Peyer's patch (tissue), 4 donors: ENCODE data around the gene RPL7A.

ENCODE experiments used
- CTCF ChIP-seq, 6 experiments: fragments of 450-650 bp in 4 of 6; fragments of 200-600 bp in 2 of 6; sonication (generic) in 1 of 6; IDR thresholded peaks; one replicate each; pipeline ENCODE4 v1.5.1; 2017 to 2019; ENCODE audit warnings: antibody characterized with exemption in 6 of 6, mild to moderate bottlenecking in 3 of 6, moderate library complexity in 1 of 6
- POLR2A ChIP-seq, 2 donors: fragments of 450-650 bp; IDR thresholded peaks; one replicate each; pipeline ENCODE4 v1.5.1; 2017; ENCODE audit warnings: antibody characterized with exemption in 2 of 2, mild to moderate bottlenecking in 2 of 2, moderate library complexity in 2 of 2

DNA sequence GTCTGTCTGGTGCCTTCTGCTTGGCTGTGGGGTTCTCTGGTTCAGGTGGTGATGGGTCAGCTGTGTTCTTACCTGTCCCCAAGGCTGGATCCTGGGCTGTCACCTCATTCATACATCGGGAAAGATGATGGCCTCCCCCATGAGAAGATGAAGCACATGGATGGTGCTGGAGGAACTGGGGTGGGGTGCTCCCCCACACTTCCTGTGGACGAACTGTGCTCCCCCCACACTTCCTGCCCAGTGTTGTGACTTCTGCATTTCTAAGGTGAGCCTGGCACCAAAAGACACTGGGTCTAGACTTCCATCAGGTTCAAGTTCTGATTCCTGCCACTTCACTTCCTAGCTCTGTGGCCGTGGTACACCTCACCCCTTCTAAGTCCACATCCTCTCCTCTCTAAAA, 7.8 kb upstream of the RPL7A start:
- TF ChIP-seq CTCF (IDR thresholded peaks at IDR 0.05) = no peak
- TF ChIP-seq POLR2A (IDR thresholded peaks at IDR 0.05) = no peak
